ENCODE data around the gene ADORA2A. TPM values are rescaled to one million over a fixed set of nuclear protein-coding genes. Genes with fewer than 3 reads are reported as not detected.
A peak's percentile ranks its signal among the peaks of the same experiment; 100 is the strongest.

ADORA2A gene
- total RNA-seq, 6 experiments from 2014 or later = 2.0 to 7.7 (median 3.6) TPM

DNA sequence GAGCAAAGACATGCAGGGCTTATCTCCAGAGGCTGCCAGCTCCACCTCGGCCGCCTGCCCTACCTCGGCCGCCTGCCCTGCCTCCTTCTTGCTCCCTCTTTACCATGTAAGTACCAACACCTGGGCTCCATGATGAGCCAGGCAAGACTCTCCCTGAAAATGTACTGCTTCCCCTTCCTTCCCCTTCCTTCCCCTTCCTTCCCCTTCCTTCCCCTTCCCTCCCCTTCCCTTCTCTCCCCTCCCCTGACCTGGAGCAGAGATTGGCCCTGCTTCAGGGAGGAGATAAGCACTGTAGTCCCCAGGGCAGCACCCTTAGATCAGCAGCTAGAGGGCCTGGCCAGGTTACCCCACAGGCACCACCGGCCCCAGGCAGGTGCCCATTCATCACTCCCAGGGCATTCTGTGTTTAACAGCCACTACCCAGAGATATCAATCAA is 25.4 kb upstream of the ADORA2A start:
- H3K36me3 ChIP-seq = peaks cover 0 to 9% (median 3%) of the 10 kb centered on the region in 4 donors
- peaks cover 0 to 3% (median 2%) of the 10 kb centered on the region in 4 donors for H3K4me1 ChIP-seq
- DNase-seq = no peak
- no peaks in the 10 kb centered on the region for H3K9me3 ChIP-seq
- no peaks in the 10 kb centered on the region for H3K27me3 ChIP-seq
- TF ChIP-seq, protein P1, sequence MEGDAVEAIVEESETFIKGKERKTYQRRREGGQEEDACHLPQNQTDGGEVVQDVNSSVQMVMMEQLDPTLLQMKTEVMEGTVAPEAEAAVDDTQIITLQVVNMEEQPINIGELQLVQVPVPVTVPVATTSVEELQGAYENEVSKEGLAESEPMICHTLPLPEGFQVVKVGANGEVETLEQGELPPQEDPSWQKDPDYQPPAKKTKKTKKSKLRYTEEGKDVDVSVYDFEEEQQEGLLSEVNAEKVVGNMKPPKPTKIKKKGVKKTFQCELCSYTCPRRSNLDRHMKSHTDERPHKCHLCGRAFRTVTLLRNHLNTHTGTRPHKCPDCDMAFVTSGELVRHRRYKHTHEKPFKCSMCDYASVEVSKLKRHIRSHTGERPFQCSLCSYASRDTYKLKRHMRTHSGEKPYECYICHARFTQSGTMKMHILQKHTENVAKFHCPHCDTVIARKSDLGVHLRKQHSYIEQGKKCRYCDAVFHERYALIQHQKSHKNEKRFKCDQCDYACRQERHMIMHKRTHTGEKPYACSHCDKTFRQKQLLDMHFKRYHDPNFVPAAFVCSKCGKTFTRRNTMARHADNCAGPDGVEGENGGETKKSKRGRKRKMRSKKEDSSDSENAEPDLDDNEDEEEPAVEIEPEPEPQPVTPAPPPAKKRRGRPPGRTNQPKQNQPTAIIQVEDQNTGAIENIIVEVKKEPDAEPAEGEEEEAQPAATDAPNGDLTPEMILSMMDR (IDR thresholded peaks at IDR 0.05) = no peak
- TF ChIP-seq POLR2A (IDR thresholded peaks at IDR 0.05) = no peak
- H3K4me3 ChIP-seq = no peak overlapping the region
- WGBS (ENCODE audit: insufficient coverage, low coverage, low lambda C conversion rate, missing lambda C conversion rate) = no CpG with 5 or more reads among the region's 5 CpGs
- ATAC-seq = peak; percentile 9 to 18 (median 13)
- intact Hi-C loops (cut with DNase I) = no loop called here
- H3K27ac ChIP-seq = peak overlapping the region in 2 of 3 donors; percentile 48 to 55

DNA sequence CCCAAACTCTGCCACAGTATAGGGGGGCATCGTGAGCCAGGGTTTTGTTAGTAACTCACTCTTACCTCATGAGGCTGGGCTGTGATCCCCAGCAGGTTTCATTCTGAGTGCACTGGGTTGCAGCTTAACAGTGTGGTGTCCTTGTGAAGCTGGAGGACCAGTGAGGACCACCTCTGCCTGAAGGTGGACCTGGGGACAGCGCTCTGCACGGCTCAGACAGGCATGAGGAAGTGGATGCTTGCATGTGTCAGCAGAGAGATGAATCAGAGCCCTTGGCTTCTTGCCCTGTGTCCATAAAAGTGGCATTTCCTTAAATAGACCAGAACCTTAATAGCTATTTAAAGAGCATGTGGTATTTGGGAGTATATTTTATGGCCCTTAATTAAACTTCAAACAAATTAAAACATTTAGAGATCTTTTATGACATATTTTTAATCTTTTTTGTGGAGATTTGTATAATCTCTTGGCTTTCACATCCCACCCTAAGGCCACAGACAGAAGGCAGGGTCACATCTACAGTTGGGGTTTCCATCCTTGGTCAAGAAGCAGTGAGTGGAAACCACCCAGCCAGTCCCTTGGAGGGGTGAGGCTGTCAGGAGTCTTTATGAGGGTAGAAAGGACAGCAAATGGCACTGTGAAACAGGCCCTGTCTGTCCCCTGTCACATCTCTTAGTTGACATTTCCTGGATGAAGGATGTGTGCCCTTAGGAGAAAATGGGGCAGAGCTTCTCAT is 24.8 kb upstream of the ADORA2A start:
- ATAC-seq (peak; percentile 57 to 82 (median 62)), DNase-seq (peak in 1 of 3 donors; percentile 78)
- intact Hi-C loops (cut with DNase I) = no loop called here
- Histone ChIP-seq H3K27ac (peak overlapping the region in 2 of 3 donors; percentile 44 to 58), H3K9me3 (no peaks in the 10 kb centered on the region), H3K4me3 (no peak overlapping the region), H3K27me3 (no peaks in the 10 kb centered on the region), H3K4me1 (peaks cover 0 to 3% (median 0%) of the 10 kb centered on the region in 4 donors), H3K36me3 (peaks cover 0 to 5% (median 2%) of the 10 kb centered on the region in 4 donors)
- WGBS (ENCODE audit: insufficient coverage, low coverage, low lambda C conversion rate, missing lambda C conversion rate) = 31% methylated on average over 2 of the region's 3 CpGs
- TF ChIP-seq, protein P1 (IDR thresholded peaks at IDR 0.05) = no peak
- TF ChIP-seq POLR2A (IDR thresholded peaks at IDR 0.05) = no peak

DNA sequence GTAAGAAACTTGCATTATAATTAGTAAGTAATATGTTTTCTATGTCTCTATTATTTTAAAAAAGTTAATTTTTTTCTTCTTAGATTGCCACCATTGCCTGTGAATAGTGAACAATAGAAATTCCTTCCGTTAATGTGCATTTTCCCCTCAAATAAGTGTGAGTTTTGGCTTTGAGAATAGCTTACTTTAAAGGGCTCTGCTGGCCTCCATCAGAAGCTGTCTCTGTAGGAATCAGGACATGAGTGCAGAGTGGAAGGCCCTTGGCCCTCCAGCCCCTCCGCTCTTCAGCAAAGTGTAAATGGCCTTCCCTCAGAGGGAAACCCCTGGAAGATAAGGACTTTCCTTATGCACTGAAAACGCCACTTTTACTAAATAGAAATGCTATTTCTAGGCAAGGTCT is 24.1 kb upstream of the ADORA2A start:
- Histone ChIP-seq H3K27me3 (no peaks in the 10 kb centered on the region), H3K4me1 (peaks cover 0 to 3% (median 0%) of the 10 kb centered on the region in 4 donors), H3K36me3 (peaks cover 0 to 5% (median 2%) of the 10 kb centered on the region in 4 donors), H3K9me3 (no peaks in the 10 kb centered on the region), H3K4me3 (no peak overlapping the region), H3K27ac (peak overlapping the region in 1 of 3 donors; percentile 58)
- DNase-seq (no peak), ATAC-seq (no peak)
- TF ChIP-seq, protein P1 (IDR thresholded peaks at IDR 0.05) = no peak
- TF ChIP-seq POLR2A (IDR thresholded peaks at IDR 0.05) = no peak
- intact Hi-C loops (cut with DNase I) = no loop called here
- 76% methylated on average over 3 of the region's 3 CpGs for WGBS (ENCODE audit: insufficient coverage, low coverage, low lambda C conversion rate, missing lambda C conversion rate)

DNA sequence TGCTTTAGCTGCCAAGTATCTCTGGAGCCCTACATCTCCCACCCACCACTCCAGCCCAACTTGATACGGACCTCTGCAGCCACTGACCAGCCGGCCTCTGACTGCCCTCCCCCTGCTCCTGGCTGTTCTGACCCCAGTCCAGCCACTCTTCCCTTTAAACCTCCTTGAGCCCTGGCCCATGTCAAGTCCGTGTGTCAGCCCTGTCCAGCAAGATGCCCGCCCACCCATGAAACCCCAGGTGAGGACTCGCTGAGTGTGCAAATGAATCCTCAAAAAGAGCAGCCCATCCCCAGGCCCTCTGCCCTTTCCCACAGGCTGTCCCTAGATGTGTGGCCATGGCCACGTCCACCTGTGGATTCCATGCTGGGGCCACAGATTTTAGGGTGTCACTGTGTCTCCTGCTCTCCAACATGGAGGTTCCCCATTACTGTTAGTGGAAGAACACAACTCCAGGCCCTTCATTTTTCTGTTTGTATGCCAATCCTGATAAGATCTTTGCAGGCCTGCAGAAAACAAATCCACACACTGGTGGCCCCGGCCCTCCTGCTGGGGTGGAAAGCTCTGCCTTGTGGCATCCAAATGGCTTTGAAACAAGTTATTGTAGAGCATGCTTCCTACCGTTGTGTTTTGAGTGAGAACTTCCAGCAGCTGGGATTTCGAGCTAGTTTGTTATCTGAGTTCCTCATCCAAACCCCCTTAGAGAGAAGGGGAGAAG is 22.7 kb upstream of the ADORA2A start:
- ATAC-seq = no peak
- DNase-seq = peak in 1 of 3 donors; percentile 15
- Histone ChIP-seq H3K27ac (no peak overlapping the region), H3K9me3 (no peaks in the 10 kb centered on the region), H3K4me3 (no peak overlapping the region), H3K36me3 (peaks cover 0 to 5% (median 2%) of the 10 kb centered on the region in 4 donors), H3K27me3 (no peaks in the 10 kb centered on the region), H3K4me1 (peaks cover 0 to 3% (median 0%) of the 10 kb centered on the region in 4 donors)
- TF ChIP-seq, protein P1 (IDR thresholded peaks at IDR 0.05) = no peak
- intact Hi-C loops (cut with DNase I) = no loop called here
- no CpG with 5 or more reads among the region's 9 CpGs for WGBS (ENCODE audit: insufficient coverage, low coverage, low lambda C conversion rate, missing lambda C conversion rate)
